Measurements from ENCODE around the gene PRDM2.

PRDM2 gene

GRCh38 chr1:13752852-13753251, 52.9 kb downstream of the PRDM2 start:
- DNase-seq: no peak
- H3K36me3 ChIP-seq: peaks cover 15% of the 10 kb centered on the region
- TF ChIP-seq CTCF (IDR thresholded peaks at IDR 0.05; ENCODE audit: low read depth, low read length): no peak
- no peak overlapping the region for H3K27ac ChIP-seq
- H3K4me3 ChIP-seq (ENCODE audit: low read depth, low read length): no peak overlapping the region
- H3K9me3 ChIP-seq (ENCODE audit: severe bottlenecking): no peaks in the 10 kb centered on the region
- no peaks in the 10 kb centered on the region for H3K27me3 ChIP-seq (ENCODE audit: insufficient read depth, low read depth, severe bottlenecking)

- peaks cover 15% of the 10 kb centered on the region for H3K36me3 ChIP-seq
- no peak for DNase-seq
- no peaks in the 10 kb centered on the region for H3K9me3 ChIP-seq (ENCODE audit: severe bottlenecking)
- no peaks in the 10 kb centered on the region for H3K27me3 ChIP-seq (ENCODE audit: insufficient read depth, low read depth, severe bottlenecking)
- no peak overlapping the region for H3K4me3 ChIP-seq (ENCODE audit: low read depth, low read length)
- no peak for TF ChIP-seq CTCF (IDR thresholded peaks at IDR 0.05; ENCODE audit: low read depth, low read length)
- no peak overlapping the region for H3K27ac ChIP-seq
These were observed 53.8 kb downstream of the PRDM2 start for GRCh38 chr1:13753636-13754402.

GRCh38 chr1:13754510-13755103, 54.6 kb downstream of the PRDM2 start:
- Histone ChIP-seq H3K27ac (no peak overlapping the region), H3K9me3 (ENCODE audit: severe bottlenecking) (no peaks in the 10 kb centered on the region), H3K27me3 (ENCODE audit: insufficient read depth, low read depth, severe bottlenecking) (no peaks in the 10 kb centered on the region), H3K4me3 (ENCODE audit: low read depth, low read length) (no peak overlapping the region), H3K36me3 (peaks cover 15% of the 10 kb centered on the region)
- no peak for DNase-seq
- TF ChIP-seq CTCF (IDR thresholded peaks at IDR 0.05; ENCODE audit: low read depth, low read length): no peak

GRCh38 chr1:13756557-13757315, 56.7 kb downstream of the PRDM2 start:
- no peak for DNase-seq
- H3K36me3 ChIP-seq: peaks cover 15% of the 10 kb centered on the region
- H3K4me3 ChIP-seq (ENCODE audit: low read depth, low read length): peak overlapping the region; percentile 9
- no peaks in the 10 kb centered on the region for H3K27me3 ChIP-seq (ENCODE audit: insufficient read depth, low read depth, severe bottlenecking)
- no peak overlapping the region for H3K27ac ChIP-seq
- no peak for TF ChIP-seq CTCF (IDR thresholded peaks at IDR 0.05; ENCODE audit: low read depth, low read length)
- no peaks in the 10 kb centered on the region for H3K9me3 ChIP-seq (ENCODE audit: severe bottlenecking)

- Histone ChIP-seq H3K36me3 (peaks cover 15% of the 10 kb centered on the region), H3K27ac (no peak overlapping the region), H3K27me3 (ENCODE audit: insufficient read depth, low read depth, severe bottlenecking) (no peaks in the 10 kb centered on the region), H3K4me3 (ENCODE audit: low read depth, low read length) (no peak overlapping the region), H3K9me3 (ENCODE audit: severe bottlenecking) (no peaks in the 10 kb centered on the region)
- no peak for DNase-seq
- no peak for TF ChIP-seq CTCF (IDR thresholded peaks at IDR 0.05; ENCODE audit: low read depth, low read length)
These were observed 57.7 kb downstream of the PRDM2 start for GRCh38 chr1:13757693-13758092.

Measured in WERI-Rb-1 (cell line).